H9 (cell line): ENCODE results near the gene EFCAB6. TPM values are rescaled to one million over a fixed set of nuclear protein-coding genes. Genes with fewer than 3 reads are reported as not detected.

ENCODE experiments used
- DNase-seq: peaks from one replicate; pipeline ENCODE4 v3.0.0-alpha.2; 2017
- H2AFZ ChIP-seq: one replicate; pipeline ENCODE4 v1.6.1; 2013; ENCODE audit warnings: mild to moderate bottlenecking, low read length, control low read depth, moderate library complexity
- H2AK5ac ChIP-seq: 2 replicates; pipeline ENCODE4 v1.6.1; 2013; ENCODE audit warnings: low read length, control low read depth, mixed read lengths; ENCODE audit not compliant: insufficient read length
- H2BK120ac ChIP-seq: one replicate; pipeline ENCODE4 v1.6.1; 2013; ENCODE audit warnings: low read depth, mild to moderate bottlenecking, low read length, control low read depth, inconsistent platforms; ENCODE audit not compliant: poor library complexity, severe bottlenecking
- H2BK12ac ChIP-seq: 2 replicates; pipeline ENCODE4 v1.6.1; 2013; ENCODE audit warnings: low read length, control low read depth, mixed read lengths, low read depth; ENCODE audit not compliant: insufficient read length
- H2BK15ac ChIP-seq: 2 replicates; pipeline ENCODE4 v1.6.1; 2013; ENCODE audit warnings: low read depth, low read length, control low read depth
- H2BK20ac ChIP-seq: one replicate; pipeline ENCODE4 v1.6.1; 2013; ENCODE audit warnings: low read depth, mild to moderate bottlenecking, low read length, control low read depth, inconsistent platforms; ENCODE audit not compliant: poor library complexity, severe bottlenecking
- H2BK5ac ChIP-seq: 2 replicates; pipeline ENCODE4 v1.6.1; 2013; ENCODE audit warnings: low read length, control low read depth, mixed read lengths; ENCODE audit not compliant: insufficient read length
- H3K14ac ChIP-seq: 2 replicates; pipeline ENCODE4 v1.6.1; 2013; ENCODE audit warnings: low read length, control low read depth; ENCODE audit not compliant: insufficient read depth
- H3K18ac ChIP-seq: 2 replicates; pipeline ENCODE4 v1.6.1; 2013; ENCODE audit warnings: low read depth, mild to moderate bottlenecking, mixed read lengths, low read length, control low read depth; ENCODE audit not compliant: insufficient read length
- H3K23ac ChIP-seq: 2 replicates; pipeline ENCODE4 v1.6.1; 2013; ENCODE audit warnings: low read length, control low read depth, mixed read lengths, low read depth; ENCODE audit not compliant: insufficient read length
- H3K23me2 ChIP-seq: 2 replicates; pipeline ENCODE4 v1.6.1; 2013; ENCODE audit warnings: low read depth, mild to moderate bottlenecking, mixed read lengths, low read length, control low read depth; ENCODE audit not compliant: insufficient read length, poor library complexity, severe bottlenecking
- H3K27ac ChIP-seq: 2 replicates; pipeline ENCODE4 v1.5.1; 2013; ENCODE audit warnings: low read length, control low read depth, mixed read lengths, low read depth; ENCODE audit not compliant: insufficient read length
- H3K27me3 ChIP-seq: 2 replicates; pipeline ENCODE4 v1.6.1; 2013; ENCODE audit warnings: low read length, control low read depth, inconsistent platforms; ENCODE audit not compliant: insufficient read depth
- H3K4ac ChIP-seq: 2 replicates; pipeline ENCODE4 v1.6.1; 2013; ENCODE audit warnings: low read depth, mild to moderate bottlenecking, control low read depth, inconsistent platforms, low read length, moderate library complexity
- H3K4me1 ChIP-seq: 2 replicates; pipeline ENCODE4 v1.6.1; 2013; ENCODE audit warnings: low read length, control low read depth, inconsistent platforms; ENCODE audit not compliant: insufficient read depth
- H3K4me2 ChIP-seq: 2 replicates; pipeline ENCODE4 v1.6.1; 2013; ENCODE audit warnings: low read length, control low read depth, mixed read lengths; ENCODE audit not compliant: insufficient read length, insufficient read depth
- H3K56ac ChIP-seq: 2 replicates; pipeline ENCODE4 v1.6.1; 2013; ENCODE audit warnings: low read depth, mild to moderate bottlenecking, mixed read lengths, low read length, control low read depth; ENCODE audit not compliant: insufficient read length
- H3K79me1 ChIP-seq: 2 replicates; pipeline ENCODE4 v1.6.1; 2013; ENCODE audit warnings: low read depth, mild to moderate bottlenecking, moderate library complexity, low read length, control low read depth, inconsistent platforms; ENCODE audit not compliant: insufficient read depth, poor library complexity, severe bottlenecking
- H3K79me2 ChIP-seq: 2 replicates; pipeline ENCODE4 v1.6.1; 2013; ENCODE audit warnings: low read length, control low read depth, inconsistent platforms; ENCODE audit not compliant: insufficient read depth
- H3K9ac ChIP-seq: 2 replicates; pipeline ENCODE4 v1.6.1; 2013; ENCODE audit warnings: low read length, control low read depth, mixed read lengths; ENCODE audit not compliant: insufficient read length; ENCODE audit errors: extremely low read depth
- H3K9me3 ChIP-seq: one replicate; pipeline ENCODE4 v1.6.1; 2013; ENCODE audit warnings: low read depth, low read length, inconsistent platforms; ENCODE audit not compliant: control insufficient read depth
- H3T11ph ChIP-seq: one replicate; pipeline ENCODE4 v1.6.1; 2013; ENCODE audit warnings: mild to moderate bottlenecking, low read length, control low read depth, inconsistent platforms
- H4K20me1 ChIP-seq: one replicate; pipeline ENCODE4 v1.6.1; 2013; ENCODE audit not compliant: control insufficient read depth, insufficient read length, insufficient read depth
- H4K5ac ChIP-seq: 2 replicates; pipeline ENCODE4 v1.6.1; 2013; ENCODE audit warnings: low read depth, mild to moderate bottlenecking, mixed read lengths, low read length, control low read depth; ENCODE audit not compliant: insufficient read length
- H4K8ac ChIP-seq: replicated peaks from 2 replicates; pipeline ENCODE4 v1.6.1; 2013; ENCODE audit warnings: low read length, control low read depth, mixed read lengths, low read depth; ENCODE audit not compliant: insufficient read length
- H4K91ac ChIP-seq: 2 replicates; pipeline ENCODE4 v1.6.1; 2013; ENCODE audit warnings: low read depth, mild to moderate bottlenecking, moderate library complexity, mixed read lengths, low read length, control low read depth; ENCODE audit not compliant: insufficient read length
- H3K27ac Mint-ChIP-seq, 3 experiments: 2 replicates in 2 of 3; 3 replicates in 1 of 3; pipeline ENCODE4 v1.8.0; 2020 to 2021; ENCODE audit warnings: mixed read lengths in 3 of 3, mild to moderate bottlenecking in 1 of 3, moderate library complexity in 1 of 3
- H3K27me3 Mint-ChIP-seq: 2 replicates; pipeline ENCODE4 v1.8.0; 2021; ENCODE audit warnings: low read depth, mild to moderate bottlenecking, moderate library complexity, mixed read lengths
- H3K36me3 Mint-ChIP-seq, 3 experiments: 2 replicates in 2 of 3; 3 replicates in 1 of 3; pipeline ENCODE4 v1.8.0; 2020 to 2021; ENCODE audit warnings: low read depth in 3 of 3, mixed read lengths in 3 of 3; ENCODE audit not compliant: insufficient read depth in 1 of 3
- H3K4me1 Mint-ChIP-seq, 2 experiments: 2 replicates each; pipeline ENCODE4 v1.8.0; 2020; ENCODE audit warnings: mixed read lengths in 2 of 2
- H3K4me3 Mint-ChIP-seq, 2 experiments: 2 replicates in 1 of 2; 3 replicates in 1 of 2; pipeline ENCODE4 v1.8.0; 2020 to 2021; ENCODE audit warnings: mild to moderate bottlenecking in 2 of 2, mixed read lengths in 2 of 2, moderate library complexity in 1 of 2
- H3K9me3 Mint-ChIP-seq, 2 experiments: 2 replicates in 1 of 2; 3 replicates in 1 of 2; pipeline ENCODE4 v1.8.0; 2020; ENCODE audit warnings: mild to moderate bottlenecking in 2 of 2, mixed read lengths in 2 of 2, moderate library complexity in 1 of 2
- CTCF ChIP-seq: fragments of 200-600 bp; sonication (generic); conservative IDR thresholded peaks from 3 replicates; pipeline ENCODE4 v1.8.0; 2021; ENCODE audit warnings: antibody characterized with exemption, mild to moderate bottlenecking
- WGBS: extraction: QIAGEN DNeasy Blood & Tissue Kit; methylation state at CpG from one replicate; pipeline ENCODE4 v1.1.7; 2013; ENCODE audit warnings: missing lambda C conversion rate, low lambda C conversion rate, mixed read lengths; ENCODE audit not compliant: insufficient read length; ENCODE audit errors: extremely low coverage; 5-methylcytosine and 5-hydroxymethylcytosine counted together
- total RNA-seq: library from RNA; stranded (reverse); gene quantifications from 2 replicates; pipeline ENCODE4 v1.2.1, GENCODE V29; 2021

Gene EFCAB6
- total RNA-seq, 1 experiment from 2014 or later = 0.31 TPM

GRCh38 chr22:43562843-43563242 lies 249.3 kb downstream of the EFCAB6 start:
- Histone ChIP-seq H2BK20ac (no peak overlapping the region), H3K23ac (no peak overlapping the region), H3K18ac (no peak overlapping the region), H3K4me2 (no peak overlapping the region), H4K91ac (no peak overlapping the region), H2BK12ac (no peak overlapping the region), H3K9me3 (no peaks in the 10 kb centered on the region), H2BK15ac (no peak overlapping the region), H2AFZ (no peak overlapping the region), H3T11ph (no peak overlapping the region), H2BK120ac (no peak overlapping the region), H3K79me2 (no peaks in the 10 kb centered on the region), H3K14ac (no peak overlapping the region), H3K27me3 (no peaks in the 10 kb centered on the region), H3K79me1 (no peaks in the 10 kb centered on the region), H3K27ac (no peak overlapping the region), H4K5ac (no peak overlapping the region), H4K8ac (no peak overlapping the region), H3K4me1 (no peaks in the 10 kb centered on the region), H3K56ac (no peak overlapping the region), H2AK5ac (no peak overlapping the region), H2BK5ac (no peak overlapping the region), H3K9ac (no peak overlapping the region), H4K20me1 (no peaks in the 10 kb centered on the region), H3K4ac (no peak overlapping the region), H3K23me2 (no peaks in the 10 kb centered on the region)
- Mint-ChIP-seq H3K27me3 (no peaks in the 10 kb centered on the region; the same call in 1 of the 2 replicates), H3K27ac (no peak overlapping the region; a peak in 1 of 7 replicates), H3K4me3 (no peak overlapping the region), H3K4me1 (peaks cover 5 to 7% of the 10 kb centered on the region in 2 experiments; a peak in 3 of 4 replicates), H3K36me3 (no peaks in the 10 kb centered on the region), H3K9me3 (peaks cover 5% of the 10 kb centered on the region in 2 experiments; a peak in 2 of 5 replicates)
- TF ChIP-seq CTCF = no peak
- DNase-seq = peak; percentile 46
- no CpG with 5 or more reads among the region's 13 CpGs for WGBS
